Hepatocyte (in vitro differentiated cells): Measurements from ENCODE around the gene CLTB.

Experiments used
- CTCF ChIP-seq: fragments of 200-600 bp; sonication (generic); IDR thresholded peaks from 2 replicates; pipeline ENCODE4 v1.5.1; 2016; ENCODE audit warnings: antibody characterized with exemption, mild to moderate bottlenecking; ENCODE audit not compliant: poor library complexity
- EZH2 ChIP-seq: fragments of 200-600 bp; sonication (generic); IDR thresholded peaks from 2 replicates; pipeline ENCODE4 v1.6.1; 2016; ENCODE audit warnings: antibody characterized with exemption, mild to moderate bottlenecking, borderline replicate concordance

GRCh38 chr5:176454724-176455394 lies 38.5 kb upstream of the CLTB start:
- no peak for TF ChIP-seq CTCF
- TF ChIP-seq EZH2 = no peak
